HG02588 (cell line): ENCODE data around the gene SLC6A19.
A peak's percentile ranks its signal among the peaks of the same experiment; 100 is the strongest.

Experiments used
- ATAC-seq: cut with Tn5 transposase; IDR thresholded peaks from one replicate; pipeline ENCODE4 v1.9.1; 2021; ENCODE audit warnings: mild to moderate bottlenecking, moderate library complexity; ENCODE audit not compliant: unreplicated experiment

The SLC6A19 gene

GRCh38 chr5:1165864-1166263 lies 35.5 kb upstream of the SLC6A19 start:
- ATAC-seq, result no peak

- no peak for ATAC-seq
Observed at GRCh38 chr5:1166370-1166769, 35.0 kb upstream of the SLC6A19 start.

- ATAC-seq, result no peak
Observed at GRCh38 chr5:1167361-1167727, 34.1 kb upstream of the SLC6A19 start.

- peak; percentile 66 for ATAC-seq
Observed at GRCh38 chr5:1167728-1168709, 33.4 kb upstream of the SLC6A19 start.

- ATAC-seq, result no peak
Observed at GRCh38 chr5:1168796-1169195, 32.6 kb upstream of the SLC6A19 start.

GRCh38 chr5:1169211-1170115 lies 31.9 kb upstream of the SLC6A19 start:
- no peak for ATAC-seq

- ATAC-seq, result no peak
Observed at GRCh38 chr5:1171340-1171941, 30.0 kb upstream of the SLC6A19 start.

GRCh38 chr5:1172007-1172581 lies 29.3 kb upstream of the SLC6A19 start:
- ATAC-seq, result no peak

- ATAC-seq, result no peak
Observed at GRCh38 chr5:1172670-1173404, 28.6 kb upstream of the SLC6A19 start.

- no peak for ATAC-seq
Observed at GRCh38 chr5:1173485-1174070, 27.8 kb upstream of the SLC6A19 start.

GRCh38 chr5:1174122-1174936 lies 27.1 kb upstream of the SLC6A19 start:
- no peak for ATAC-seq

- no peak for ATAC-seq
Observed at GRCh38 chr5:1175015-1175414, 26.4 kb upstream of the SLC6A19 start.

- ATAC-seq, result no peak
Observed at GRCh38 chr5:1175801-1176472, 25.5 kb upstream of the SLC6A19 start.

GRCh38 chr5:1176473-1177391 lies 24.7 kb upstream of the SLC6A19 start:
- no peak for ATAC-seq

- no peak for ATAC-seq
Observed at GRCh38 chr5:1177826-1178528, 23.4 kb upstream of the SLC6A19 start.

GRCh38 chr5:1178529-1179382 lies 22.6 kb upstream of the SLC6A19 start:
- no peak for ATAC-seq
